ENCODE data around the gene TRNAU1AP.

DNA sequence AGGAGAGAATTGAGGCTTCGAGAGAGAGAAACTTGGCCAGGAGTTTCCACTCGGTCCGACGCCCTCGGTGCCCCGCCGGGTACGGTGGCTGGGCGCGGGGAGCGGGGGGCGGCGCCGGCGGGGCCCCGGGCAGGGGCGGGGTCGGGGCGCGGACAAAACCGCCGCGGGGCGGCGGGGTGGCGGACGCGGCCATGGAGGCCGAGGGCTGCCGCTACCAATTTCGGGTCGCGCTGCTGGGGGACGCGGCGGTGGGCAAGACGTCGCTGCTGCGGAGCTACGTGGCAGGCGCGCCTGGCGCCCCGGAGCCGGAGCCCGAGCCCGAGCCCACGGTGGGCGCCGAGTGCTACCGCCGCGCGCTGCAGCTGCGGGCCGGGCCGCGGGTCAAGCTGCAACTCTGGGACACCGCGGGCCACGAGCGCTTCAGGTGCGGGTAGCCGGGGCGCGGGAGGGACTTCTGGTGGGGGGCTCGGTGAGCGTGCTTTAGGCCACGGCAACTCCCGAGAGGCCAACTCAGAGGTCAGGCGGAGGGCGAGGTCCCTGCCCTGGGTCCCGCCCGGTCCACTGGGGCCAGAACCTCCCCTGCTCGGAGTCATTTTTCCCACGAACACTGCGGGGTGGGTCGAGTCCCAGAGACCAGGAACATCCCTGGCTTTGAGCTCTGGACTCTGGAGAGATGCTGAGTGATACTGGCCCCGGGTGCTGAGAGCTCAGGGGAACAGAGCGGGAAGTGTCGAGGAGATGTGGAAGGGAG lies 39.6 kb downstream of the TRNAU1AP start:
- TF ChIP-seq, protein P1, sequence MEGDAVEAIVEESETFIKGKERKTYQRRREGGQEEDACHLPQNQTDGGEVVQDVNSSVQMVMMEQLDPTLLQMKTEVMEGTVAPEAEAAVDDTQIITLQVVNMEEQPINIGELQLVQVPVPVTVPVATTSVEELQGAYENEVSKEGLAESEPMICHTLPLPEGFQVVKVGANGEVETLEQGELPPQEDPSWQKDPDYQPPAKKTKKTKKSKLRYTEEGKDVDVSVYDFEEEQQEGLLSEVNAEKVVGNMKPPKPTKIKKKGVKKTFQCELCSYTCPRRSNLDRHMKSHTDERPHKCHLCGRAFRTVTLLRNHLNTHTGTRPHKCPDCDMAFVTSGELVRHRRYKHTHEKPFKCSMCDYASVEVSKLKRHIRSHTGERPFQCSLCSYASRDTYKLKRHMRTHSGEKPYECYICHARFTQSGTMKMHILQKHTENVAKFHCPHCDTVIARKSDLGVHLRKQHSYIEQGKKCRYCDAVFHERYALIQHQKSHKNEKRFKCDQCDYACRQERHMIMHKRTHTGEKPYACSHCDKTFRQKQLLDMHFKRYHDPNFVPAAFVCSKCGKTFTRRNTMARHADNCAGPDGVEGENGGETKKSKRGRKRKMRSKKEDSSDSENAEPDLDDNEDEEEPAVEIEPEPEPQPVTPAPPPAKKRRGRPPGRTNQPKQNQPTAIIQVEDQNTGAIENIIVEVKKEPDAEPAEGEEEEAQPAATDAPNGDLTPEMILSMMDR (conservative IDR thresholded peaks at IDR 0.05): no peak
- TF ChIP-seq ZFX (IDR thresholded peaks at IDR 0.05): no peak
